ENCODE measurements around the gene AGFG2. TPM values are rescaled to one million over a fixed set of nuclear protein-coding genes. Genes with fewer than 3 reads are reported as not detected.

The AGFG2 gene
- total RNA-seq, 2 experiments from 2014 or later, result 64.1 to 64.8 TPM

DNA sequence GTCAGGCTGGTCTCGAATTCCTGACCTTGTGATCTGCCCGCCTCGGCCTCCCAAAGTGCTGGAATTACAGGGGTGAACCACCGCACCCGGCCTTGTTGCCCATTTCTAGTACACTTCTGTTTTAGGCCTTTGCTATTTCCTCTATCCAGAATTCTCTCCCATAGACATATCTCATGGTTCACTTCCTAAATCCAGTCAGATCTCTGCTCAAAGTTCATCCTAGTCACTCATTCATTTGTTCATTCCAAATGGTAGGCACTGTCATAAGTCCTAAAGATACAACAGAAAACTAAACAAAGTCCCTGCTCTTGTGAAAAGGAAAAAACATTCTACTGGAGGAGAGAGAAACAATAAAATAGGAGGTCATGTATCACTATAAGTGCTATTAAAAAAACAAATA is 71.0 kb downstream of the AGFG2 start:
- ChIA-PET CTCF (no interaction called here), POLR2A (interaction anchor here (1.5 kb wide), 1 partner anchor 26 kb away, joined by 4 read pairs; no protein-coding TSS in a partner anchor)

DNA sequence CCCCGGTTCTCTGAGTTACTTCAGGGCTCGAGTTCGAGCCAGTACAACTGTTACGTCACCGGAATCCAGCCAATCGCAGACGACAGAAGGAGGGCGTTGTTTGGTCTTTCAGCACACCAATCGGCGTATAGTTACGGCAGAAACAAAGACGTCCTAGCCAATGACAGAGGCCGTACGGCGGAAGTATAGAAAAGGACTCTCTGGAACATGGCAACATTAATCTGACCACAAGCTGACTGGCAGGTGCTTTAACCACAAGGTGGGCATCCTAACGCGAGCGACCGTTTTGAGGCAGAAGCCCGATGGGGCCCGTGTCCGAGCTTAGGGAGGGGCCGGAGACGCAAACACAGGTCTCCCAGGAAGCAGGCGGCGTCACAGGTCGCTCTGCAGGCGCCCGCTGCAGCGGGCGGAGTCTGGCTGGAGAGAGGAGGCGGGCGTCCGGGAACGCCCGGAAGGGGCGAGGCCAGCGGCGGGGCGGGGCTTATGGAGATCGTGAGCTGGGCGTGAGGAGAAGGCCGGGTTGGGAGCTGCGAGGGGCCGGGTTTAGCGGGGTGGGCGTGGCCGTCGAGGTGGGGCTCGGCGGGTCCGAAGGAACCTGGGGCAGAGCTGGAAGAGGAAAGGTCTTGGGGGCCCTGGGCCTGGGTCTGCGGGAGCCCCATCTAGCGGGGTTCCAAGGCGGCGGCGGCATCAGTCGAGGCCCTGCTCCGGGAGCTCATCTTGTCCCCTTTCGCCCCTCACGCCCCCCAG is 73.2 kb downstream of the AGFG2 start, which contains the start of gene MOSPD3:
Gene MOSPD3, plus strand, starts transcription at position 558 of the 747 bp plus-strand sequence. CDS start 252 bp downstream, outside the sequence.
- CTCF ChIA-PET, result interaction anchor here (0.6 to 2.5 kb wide), 15 partner anchors 9 to 531 kb away, joined by 3 to 17 read pairs (median 5); partner anchors contain the start of genes FBXO24, LRCH4 and POP7
- POLR2A ChIA-PET, result interaction anchor here (0.8 to 2.8 kb wide), 7 partner anchors 14 to 183 kb away, joined by 3 to 23 read pairs (median 10); partner anchors contain the start of genes FBXO24, LRCH4 and POP7

GRCh38 chr7:100612730-100613390 is 73.9 kb downstream of the AGFG2 start:
- ChIA-PET POLR2A (interaction anchor here (0.8 to 2.8 kb wide), 6 partner anchors 13 to 184 kb away, joined by 3 to 23 read pairs (median 10); partner anchors contain the start of genes FBXO24, LRCH4 and POP7), CTCF (interaction anchor here (0.9 to 2.5 kb wide), 14 partner anchors 9 to 92 kb away, joined by 3 to 17 read pairs (median 6); partner anchors contain the start of genes FBXO24, LRCH4 and POP7)

GRCh38 chr7:100613412-100614175 is 74.6 kb downstream of the AGFG2 start:
- ChIA-PET POLR2A (interaction anchor here (0.7 to 2.8 kb wide), 5 partner anchors 7 to 92 kb away, joined by 4 to 23 read pairs (median 10); partner anchors contain the start of genes FBXO24, LRCH4 and POP7), CTCF (interaction anchor here (1.0 to 2.5 kb wide), 9 partner anchors 10 to 92 kb away, joined by 3 to 17 read pairs (median 8); partner anchors contain the start of genes FBXO24, LRCH4 and POP7)

DNA sequence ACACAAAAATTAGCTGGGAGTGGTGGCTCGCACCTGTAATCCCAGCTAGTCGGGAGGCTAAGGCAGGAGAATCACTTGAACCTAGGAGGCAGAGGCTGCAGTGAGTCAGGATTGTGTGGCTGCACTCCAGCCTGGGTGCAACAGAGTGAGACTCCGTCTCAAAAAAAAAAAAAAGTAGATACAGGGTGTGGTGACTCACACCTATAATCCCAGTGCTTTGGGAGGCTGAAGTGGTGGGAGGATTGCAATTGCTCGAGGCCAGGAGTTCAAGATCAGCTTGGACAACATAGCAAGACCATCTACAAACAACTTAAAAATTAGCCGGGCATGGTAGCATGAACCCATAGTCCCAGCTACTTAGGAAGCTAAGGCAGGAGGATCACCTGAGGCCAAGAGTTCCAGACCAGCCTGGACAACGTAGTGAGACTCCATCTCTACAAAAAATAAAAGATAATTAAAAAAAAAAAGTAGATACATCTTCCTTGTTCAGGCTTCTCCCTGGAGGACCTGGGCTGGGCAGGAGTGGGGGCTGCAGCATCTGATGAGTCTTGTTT is 75.4 kb downstream of the AGFG2 start:
- ChIA-PET CTCF (interaction anchor here (0.7 to 2.5 kb wide), 5 partner anchors 29 to 103 kb away, joined by 3 to 11 read pairs (median 3); partner anchors contain the start of genes FBXO24 and LRCH4), POLR2A (interaction anchor here (0.7 to 1.0 kb wide), 3 partner anchors 8 to 18 kb away, joined by 3 to 4 read pairs (median 4); no protein-coding TSS in a partner anchor)

Other genes starting within 250 kb of the AGFG2 start
- not detected for gene SPDYE3, start 231.5 kb upstream of the AGFG2 start, total RNA-seq
- gene PILRB, start 181.1 kb upstream of the AGFG2 start, total RNA-seq, result 10 to 100 TPM; 29.9 to 36.7 TPM
- gene PILRA, start 165.7 kb upstream of the AGFG2 start, total RNA-seq, result under 1 TPM; 0.30 to 0.48 TPM
- 1 to 10 TPM; 2.3 TPM for gene ZCWPW1, start 110.5 kb upstream of the AGFG2 start, total RNA-seq
- 10 to 100 TPM; 69.9 to 70.3 TPM for gene MEPCE, start 109.4 kb upstream of the AGFG2 start, total RNA-seq
- gene PPP1R35, start 102.7 kb upstream of the AGFG2 start, total RNA-seq, result 10 to 100 TPM; 47.3 to 47.8 TPM
- 1 to 10 TPM; 1.4 to 1.6 TPM for gene SPACDR, start 74.9 kb upstream of the AGFG2 start, total RNA-seq
- 10 to 100 TPM; 90.9 to 95.0 TPM for gene TSC22D4, start 60.0 kb upstream of the AGFG2 start, total RNA-seq
- under 1 TPM; 0.13 to 0.15 TPM for gene NYAP1, start 55.3 kb upstream of the AGFG2 start, total RNA-seq
- 1 to 10 TPM; 5.6 to 7.5 TPM for gene SAP25, start 34.7 kb downstream of the AGFG2 start, total RNA-seq
- gene LRCH4, start 46.9 kb downstream of the AGFG2 start, total RNA-seq, result 10 to 100 TPM; 80.3 to 84.5 TPM
- under 1 TPM; 0.36 TPM for gene FBXO24, start 47.1 kb downstream of the AGFG2 start, total RNA-seq
- 1 to 10 TPM; 6.3 to 8.1 TPM for gene PCOLCE, start 63.2 kb downstream of the AGFG2 start, total RNA-seq
- gene MOSPD3, start 73.3 kb downstream of the AGFG2 start, total RNA-seq, result 10 to 100 TPM; 15.4 to 16.7 TPM
- gene TFR2, start 102.3 kb downstream of the AGFG2 start, total RNA-seq, result 10 to 100 TPM; 17.7 to 21.8 TPM
- gene ACTL6B, start 117.2 kb downstream of the AGFG2 start, total RNA-seq, result not detected
- 100 to 1,000 TPM; 235 to 241 TPM for gene GNB2, start 134.5 kb downstream of the AGFG2 start, total RNA-seq
- 10 to 100 TPM; 47.8 to 48.6 TPM for gene GIGYF1, start 155.0 kb downstream of the AGFG2 start, total RNA-seq
- 10 to 100 TPM; 82.3 to 85.9 TPM for gene POP7, start 166.9 kb downstream of the AGFG2 start, total RNA-seq
- under 1 TPM in 1 of 2 experiments, not detected in 1; 0.15 TPM for gene EPO, start 181.3 kb downstream of the AGFG2 start, total RNA-seq
- not detected for gene ZAN, start 194.4 kb downstream of the AGFG2 start, total RNA-seq

All from activated CD8-positive, alpha-beta memory T cell treated with anti-CD3 and anti-CD28 coated beads for 36 hours (primary cell).